Right lung (tissue), 5 donors: ENCODE measurements around the gene CACNA2D1. TPM values are rescaled to one million over a fixed set of nuclear protein-coding genes. Genes with fewer than 3 reads are reported as not detected.
"Not testable (repeated sequence)": the region's sequence is repeated elsewhere in the genome, so short reads cannot be mapped to it uniquely, and the experiment has no call there.

Source experiments
- DNase-seq, 2 donors: peaks; one replicate each; pipeline ENCODE4 v3.0.0-alpha.2; 2013
- polyA plus RNA-seq, 5 donors: library from polyadenylated mRNA; unstranded; fragments of 120-200 nt; gene quantifications; one replicate each; pipeline versions ENCODE4 v1.2.1 to v1.2.3, GENCODE V29; 2013; ENCODE audit warnings: inconsistent platforms in 1 of 5, low replicate concordance in 1 of 5; ENCODE audit not compliant: insufficient read length in 5 of 5, insufficient read depth in 1 of 5

The CACNA2D1 gene
- polyA plus RNA-seq, 5 donors = 12.2 to 21.3 (median 18.6) TPM

DNA sequence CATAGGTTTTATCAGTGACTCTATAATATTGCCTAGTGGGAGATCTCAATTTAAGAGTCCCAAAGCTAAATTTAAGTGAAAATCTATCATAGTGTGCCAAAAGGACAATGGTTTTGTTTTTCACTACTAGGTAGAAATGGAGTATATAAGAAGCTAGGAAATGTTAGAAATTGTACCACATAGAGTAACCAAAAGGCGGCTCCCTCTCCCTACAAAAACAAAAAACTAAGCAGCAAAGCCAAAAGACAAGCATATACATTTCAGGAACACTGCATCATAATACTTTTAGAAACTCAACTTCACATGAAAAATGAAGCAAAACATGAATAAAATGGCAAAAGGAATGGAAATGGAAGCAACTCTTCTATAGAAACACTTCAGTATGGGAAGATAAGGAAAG is 271.6 kb downstream of the CACNA2D1 start:
- DNase-seq = no peak

DNA sequence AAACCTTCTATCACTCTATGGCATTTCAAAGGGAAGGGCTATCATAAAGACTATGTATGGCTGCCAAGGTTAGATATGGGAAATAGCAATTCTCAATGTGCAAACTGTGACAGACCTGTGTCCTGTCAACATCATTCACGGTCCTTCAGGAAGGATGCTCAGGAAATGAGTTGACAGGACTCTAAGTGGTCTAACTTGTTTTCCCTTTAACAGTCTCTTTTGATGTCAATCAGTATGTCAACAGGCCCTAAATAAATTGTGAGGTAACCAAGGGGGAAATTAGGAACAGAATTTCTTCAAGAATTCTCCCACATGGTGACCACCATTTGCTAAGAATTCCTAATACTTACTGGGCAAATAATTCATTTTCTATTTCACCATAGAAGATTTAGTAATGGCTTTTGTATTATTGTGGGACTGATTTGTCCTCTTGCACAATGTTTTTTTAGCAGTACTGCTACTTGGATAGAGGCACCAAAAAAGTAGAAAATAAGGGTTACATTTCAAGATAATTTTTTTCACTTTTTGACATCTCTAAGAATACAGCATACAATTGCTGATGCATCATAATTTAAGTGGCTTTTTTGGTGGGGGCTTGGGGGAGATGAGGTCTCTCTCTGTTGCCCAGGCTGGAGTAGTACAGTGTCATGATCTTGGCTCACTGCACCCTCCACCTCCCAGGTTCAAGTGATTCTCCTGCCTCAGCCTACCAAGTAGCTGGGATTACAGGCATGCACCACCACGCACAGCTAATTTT is 275.8 kb downstream of the CACNA2D1 start:
- DNase-seq = no peak

DNA sequence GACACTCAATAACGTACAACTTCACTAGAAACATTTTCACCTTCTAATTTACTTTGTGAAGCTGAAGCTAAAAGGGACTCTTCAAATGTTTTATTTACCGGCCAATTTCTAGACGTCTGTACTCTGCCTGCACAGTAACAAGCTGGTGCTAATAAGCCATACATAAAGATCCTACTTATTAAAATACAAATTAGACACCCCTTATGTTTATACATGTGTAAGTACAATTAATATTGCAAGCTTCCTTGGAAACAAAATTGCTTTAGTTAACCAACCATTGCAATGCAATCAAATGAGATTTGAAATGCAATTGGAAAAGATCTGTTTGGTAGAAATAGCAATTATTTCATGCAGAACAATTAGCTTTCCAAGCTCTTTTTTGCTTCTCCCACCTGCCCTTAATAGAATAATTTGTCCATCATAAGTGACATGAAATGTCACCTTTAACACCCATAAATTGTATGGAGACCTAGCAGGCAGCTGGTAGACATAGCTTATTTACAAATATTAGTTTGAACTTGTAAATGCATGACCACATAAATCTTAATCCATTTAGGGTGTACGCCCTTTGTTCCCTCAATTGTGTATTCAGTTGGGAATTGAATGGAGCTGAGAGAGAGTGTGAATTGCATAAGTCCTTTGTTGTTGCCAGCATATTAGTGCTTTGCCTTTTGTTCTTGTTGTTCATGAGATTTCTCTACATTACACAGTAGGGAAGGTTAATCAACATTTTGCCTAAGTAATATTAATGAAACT is 277.1 kb downstream of the CACNA2D1 start:
- DNase-seq = no peak

DNA sequence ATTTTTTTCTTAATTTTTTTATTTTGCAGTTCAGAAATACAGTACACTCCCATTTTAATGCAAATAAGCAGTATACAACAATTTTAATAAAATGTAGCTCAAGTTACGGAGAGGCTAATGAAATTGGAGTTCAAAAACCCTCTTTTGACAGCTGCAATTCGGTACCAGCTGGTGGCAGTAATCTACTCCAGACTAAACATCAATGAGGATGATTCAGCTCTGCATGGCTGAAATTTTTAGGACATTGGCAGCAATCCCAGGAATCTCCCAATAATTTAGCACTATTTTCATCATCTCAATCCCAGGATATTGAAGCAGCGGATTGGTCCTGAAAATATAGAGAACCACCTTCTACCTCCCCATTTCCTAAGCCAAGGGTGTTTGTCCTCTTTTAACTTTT is 278.8 kb downstream of the CACNA2D1 start:
- peak; percentile 15 to 25 for DNase-seq

DNA sequence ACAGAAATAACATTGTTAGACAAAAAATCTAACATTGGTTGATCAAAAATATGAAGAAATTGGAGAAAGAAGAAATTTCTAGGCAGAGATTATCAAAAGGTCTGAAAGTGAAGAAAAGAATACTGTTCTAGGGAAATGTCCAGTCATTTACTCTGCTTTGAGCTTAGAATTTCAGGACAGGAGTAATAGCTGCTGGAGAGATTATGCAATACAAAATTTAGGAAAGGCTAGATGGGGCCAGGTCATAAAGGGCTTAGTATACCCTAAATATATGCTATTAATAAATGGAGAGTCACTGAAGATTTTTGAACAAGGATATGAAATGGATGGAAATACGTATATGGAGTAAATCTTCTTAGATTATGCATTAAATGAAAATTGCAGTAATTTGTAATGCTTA is 279.2 kb downstream of the CACNA2D1 start:
- no peak for DNase-seq

DNA sequence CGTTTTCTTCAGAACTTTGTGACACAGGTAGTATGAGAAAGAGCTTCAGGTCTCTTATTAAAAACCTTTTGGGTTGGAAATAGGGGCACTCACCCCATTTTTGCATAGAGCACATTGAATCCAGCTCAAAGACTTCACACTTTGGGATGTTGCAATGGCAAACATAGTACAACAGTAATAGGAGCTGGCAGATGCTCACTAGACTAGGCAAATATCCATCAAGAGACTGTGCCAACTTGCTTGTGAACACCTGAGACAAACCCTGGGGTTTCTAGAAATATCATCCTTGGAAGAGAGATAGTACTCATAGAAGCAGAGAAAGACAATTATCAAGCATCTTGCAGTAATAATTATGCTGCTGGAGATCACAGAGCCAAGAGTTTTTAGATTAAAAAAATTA is 280.0 kb downstream of the CACNA2D1 start:
- DNase-seq = no peak

DNA sequence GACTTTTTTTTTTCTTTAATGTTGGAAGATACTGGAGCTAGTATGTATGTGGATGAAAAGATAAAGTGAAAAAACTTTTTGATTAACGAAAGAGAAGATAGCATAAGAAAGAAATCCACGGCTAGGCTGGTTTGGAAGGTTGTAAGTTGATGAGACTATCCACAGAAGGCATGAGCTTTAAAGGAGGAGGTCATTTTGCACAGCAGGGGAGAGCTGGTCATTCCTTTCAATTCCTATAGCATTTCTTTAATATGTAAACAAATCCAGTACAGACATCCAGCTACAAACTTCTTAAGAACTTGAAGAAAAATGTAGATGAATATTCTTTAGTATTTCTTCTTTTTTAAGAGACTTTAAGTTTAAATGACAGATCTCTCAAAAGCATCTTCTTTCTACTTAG is 281.3 kb downstream of the CACNA2D1 start:
- DNase-seq = no peak

DNA sequence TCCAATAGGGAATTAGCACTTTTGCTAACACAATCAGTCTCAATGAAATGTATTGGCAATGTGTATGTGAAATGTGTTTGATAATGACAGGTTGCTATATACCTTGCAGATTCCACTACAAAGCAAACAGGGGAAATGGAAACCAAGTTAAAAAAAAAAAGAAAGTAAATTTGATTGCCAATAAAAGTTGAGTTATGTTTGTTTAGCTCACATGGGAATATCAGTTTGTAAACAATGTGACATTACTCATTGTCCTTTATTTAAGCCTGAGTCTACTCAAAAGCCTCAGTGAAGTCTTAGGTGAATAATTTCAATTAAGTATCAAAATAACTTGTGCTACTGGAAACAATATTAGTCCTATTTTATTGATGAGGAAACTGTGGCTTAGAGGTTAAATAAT is 285.2 kb downstream of the CACNA2D1 start:
- DNase-seq = no peak

GRCh38 chr7:82156893-82157292 is 286.7 kb downstream of the CACNA2D1 start:
- no peak for DNase-seq

GRCh38 chr7:82156168-82156567 is 287.4 kb downstream of the CACNA2D1 start:
- no peak for DNase-seq

DNA sequence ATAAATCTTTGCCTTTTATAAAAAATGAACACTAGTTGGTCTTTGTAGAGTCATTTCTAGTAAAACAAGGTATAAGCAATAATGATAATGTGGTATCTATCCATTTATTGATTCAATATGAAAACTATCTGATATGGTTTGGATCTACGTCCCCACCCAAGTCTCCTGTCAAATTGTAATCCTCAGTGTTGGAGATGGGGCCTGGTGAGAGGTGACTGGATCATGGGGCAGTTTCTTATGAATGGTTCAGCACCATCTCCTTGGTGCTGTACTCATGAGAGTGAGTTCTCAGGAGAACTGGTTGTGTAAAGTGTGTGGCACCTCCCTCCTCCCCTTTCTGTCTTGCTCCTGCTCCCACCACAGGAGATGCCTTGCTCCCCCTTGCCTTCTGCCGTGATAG is 288.8 kb downstream of the CACNA2D1 start:
- DNase-seq = no peak

DNA sequence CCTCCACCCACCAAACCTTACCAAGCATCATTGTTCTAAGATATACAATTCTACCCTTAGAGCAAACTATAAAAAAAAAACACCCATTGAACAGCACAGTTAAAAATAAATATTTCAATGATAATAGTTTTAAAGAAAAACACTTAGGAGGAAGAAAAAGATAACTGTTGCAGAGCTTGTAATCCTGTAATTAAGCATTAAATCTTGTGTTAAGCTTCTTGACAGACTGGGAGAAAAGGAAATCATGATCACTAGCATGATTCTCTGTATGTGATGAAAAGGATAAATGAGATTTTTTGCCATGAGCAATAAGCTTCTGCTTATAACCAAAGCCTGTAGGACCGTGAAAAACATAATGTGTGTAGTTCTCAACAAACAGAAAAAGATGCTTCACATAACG is 289.8 kb downstream of the CACNA2D1 start:
- DNase-seq = no peak

DNA sequence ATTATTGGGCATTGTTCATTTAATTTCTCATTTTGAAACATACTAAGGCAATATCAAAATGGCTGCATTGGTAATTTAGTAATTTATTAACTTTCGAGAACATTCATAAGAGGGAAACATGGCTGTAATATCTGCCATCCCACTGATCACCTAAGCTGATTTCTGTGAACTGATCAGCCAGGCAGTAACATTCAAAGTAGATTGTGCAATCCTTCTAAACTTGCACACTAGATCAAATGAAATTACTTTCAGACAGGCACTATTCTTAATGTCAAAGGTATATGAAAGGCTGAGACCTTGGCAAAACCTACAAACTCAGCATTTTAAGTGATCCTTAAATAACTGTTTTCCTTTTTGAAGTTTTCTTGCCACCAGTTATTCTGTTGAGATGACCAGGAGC is 290.7 kb downstream of the CACNA2D1 start:
- no peak for DNase-seq

DNA sequence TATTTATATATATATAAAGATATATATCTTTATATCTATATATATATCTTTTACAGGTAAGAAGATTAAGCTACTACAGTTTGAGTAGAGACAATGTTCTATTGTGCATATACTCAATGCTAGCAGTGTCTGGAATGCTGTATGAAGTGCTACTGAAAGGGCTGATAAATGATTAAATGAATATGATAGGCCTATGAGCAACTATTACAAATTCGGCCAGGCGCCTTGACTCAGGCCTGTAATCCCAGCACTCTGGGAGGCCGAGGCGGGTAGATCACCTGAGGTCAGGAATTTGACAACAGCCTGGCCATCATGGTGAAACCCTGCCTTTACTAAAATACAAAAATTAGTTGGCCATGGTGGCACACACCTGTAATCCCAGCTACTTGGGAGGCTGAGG is 297.1 kb downstream of the CACNA2D1 start:
- no peak for DNase-seq

- DNase-seq = no peak
These were observed 301.2 kb downstream of the CACNA2D1 start for GRCh38 chr7:82142263-82142864.

DNA sequence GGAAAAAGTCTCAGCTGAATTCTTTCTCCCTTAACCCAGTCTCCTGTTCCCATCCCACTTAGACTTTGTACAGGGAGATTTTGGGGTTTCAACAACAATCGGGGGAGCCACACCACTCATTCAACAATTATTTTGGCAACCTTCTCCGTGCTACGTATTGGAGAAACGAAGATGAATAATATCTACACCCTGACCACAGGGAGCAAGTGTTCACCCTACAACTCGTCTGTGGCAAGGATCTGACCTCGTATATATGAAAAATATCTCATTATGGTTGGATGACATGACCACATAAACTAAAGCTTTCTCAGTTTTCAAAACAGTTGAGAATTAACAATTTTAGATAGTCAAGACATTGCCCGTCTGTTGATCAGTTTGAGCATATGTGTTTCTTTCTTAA is 302.1 kb downstream of the CACNA2D1 start:
- DNase-seq = no peak

GRCh38 chr7:82140608-82141007 is 303.0 kb downstream of the CACNA2D1 start:
- DNase-seq = not testable (repeated sequence)

GRCh38 chr7:82131215-82131614 is 312.4 kb downstream of the CACNA2D1 start:
- no peak for DNase-seq

DNA sequence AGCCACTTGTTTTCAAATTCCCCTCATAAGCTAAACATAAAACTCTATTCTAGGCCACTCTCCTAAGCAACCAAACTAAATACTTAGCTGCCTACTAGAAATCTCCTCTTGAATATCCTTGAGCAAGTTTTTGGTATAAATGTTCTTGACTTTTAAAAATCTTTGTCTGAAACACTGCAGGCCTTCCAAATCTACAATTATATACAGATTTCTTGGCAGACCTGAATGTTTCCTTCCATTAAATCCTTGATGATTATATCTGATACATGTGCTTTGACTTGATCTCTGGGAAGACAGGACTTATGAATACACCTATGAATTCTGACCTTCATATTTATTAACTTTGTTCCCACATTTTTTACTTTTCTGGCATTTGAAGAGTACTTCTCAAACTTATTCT is 314.5 kb downstream of the CACNA2D1 start:
- no peak for DNase-seq

DNA sequence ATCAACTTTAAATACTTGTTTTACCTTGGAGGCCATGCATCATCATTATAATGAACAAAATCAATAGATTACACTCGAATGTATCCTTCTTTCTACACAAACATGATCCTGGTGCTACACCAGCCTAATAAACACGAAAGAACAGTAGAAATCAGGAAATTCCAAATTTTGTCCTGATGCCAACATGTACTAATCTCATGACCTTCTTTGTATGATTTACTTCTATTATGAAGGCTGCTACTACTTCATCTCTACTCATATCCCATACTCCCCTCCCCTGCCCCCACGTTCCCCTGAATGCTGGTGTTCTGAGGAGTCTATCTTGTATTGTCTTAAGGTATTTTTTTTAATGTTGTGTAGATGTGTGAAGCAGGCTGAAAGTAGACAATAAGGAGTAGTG is 315.0 kb downstream of the CACNA2D1 start:
- DNase-seq = no peak

DNA sequence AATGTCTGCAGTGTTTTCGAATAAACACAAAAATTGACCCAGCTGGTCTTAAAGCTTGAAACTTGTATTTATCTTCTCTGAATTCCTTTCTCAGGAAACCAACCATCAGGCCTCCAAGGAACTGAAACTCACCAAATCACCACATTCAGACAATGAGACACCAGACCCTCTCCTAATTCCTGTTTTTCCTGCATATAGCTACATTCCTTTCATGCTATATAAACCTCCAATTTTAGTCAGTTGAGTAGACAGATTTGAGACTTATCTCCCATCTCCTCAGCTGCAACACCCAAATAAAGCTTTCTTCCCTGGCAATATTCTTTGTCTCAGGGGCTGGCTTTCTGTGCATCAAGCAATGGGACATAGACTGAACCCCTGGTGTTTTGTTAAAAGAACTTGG is 317.0 kb downstream of the CACNA2D1 start:
- DNase-seq = no peak

- no peak for DNase-seq
These were observed 319.1 kb downstream of the CACNA2D1 start for GRCh38 chr7:82124445-82124844.

DNA sequence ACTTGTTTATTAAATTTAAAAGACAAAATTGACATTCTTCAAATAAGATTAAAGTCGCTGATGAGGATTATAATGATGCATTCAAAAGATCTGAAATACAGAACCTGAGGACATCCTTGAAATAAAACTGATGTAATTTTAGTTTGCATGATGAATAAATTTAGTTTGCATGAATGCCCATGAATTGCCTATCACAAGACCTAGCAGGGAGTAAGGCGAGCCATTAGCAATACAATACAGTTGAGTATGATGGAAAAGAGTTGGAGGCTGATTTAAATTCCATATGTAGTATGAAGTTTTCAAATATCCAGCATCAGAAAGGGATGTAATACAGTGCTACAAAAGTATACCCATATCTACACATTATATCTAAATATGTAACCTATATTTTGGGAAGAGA is 321.3 kb downstream of the CACNA2D1 start:
- no peak for DNase-seq
